A204.1 (cell line): Measurements from ENCODE around the gene METTL1.

Experiments
- FAIRE-seq: peaks from 2 replicates; lab custom pipeline; 2012; peaks lifted over from hg19 to GRCh38; lab: Jason Lieb, UNC

The METTL1 gene

DNA sequence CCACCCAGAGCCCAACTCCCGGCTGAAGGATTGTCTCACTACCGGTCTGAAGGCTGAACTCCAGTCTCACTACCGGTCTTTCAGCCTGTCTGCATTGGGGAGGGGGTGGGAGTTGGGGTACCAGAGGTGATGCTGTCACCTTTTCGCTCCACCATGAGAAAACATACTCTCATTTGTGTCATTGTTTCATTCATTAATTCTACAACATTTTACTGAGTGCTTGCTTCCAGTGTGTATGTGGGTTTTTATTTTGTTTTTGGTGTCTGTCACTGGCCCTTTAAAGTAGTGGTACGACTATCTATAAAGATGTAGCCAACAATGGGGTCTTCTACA lies 19.3 kb downstream of the METTL1 start:
- FAIRE-seq = no peak

DNA sequence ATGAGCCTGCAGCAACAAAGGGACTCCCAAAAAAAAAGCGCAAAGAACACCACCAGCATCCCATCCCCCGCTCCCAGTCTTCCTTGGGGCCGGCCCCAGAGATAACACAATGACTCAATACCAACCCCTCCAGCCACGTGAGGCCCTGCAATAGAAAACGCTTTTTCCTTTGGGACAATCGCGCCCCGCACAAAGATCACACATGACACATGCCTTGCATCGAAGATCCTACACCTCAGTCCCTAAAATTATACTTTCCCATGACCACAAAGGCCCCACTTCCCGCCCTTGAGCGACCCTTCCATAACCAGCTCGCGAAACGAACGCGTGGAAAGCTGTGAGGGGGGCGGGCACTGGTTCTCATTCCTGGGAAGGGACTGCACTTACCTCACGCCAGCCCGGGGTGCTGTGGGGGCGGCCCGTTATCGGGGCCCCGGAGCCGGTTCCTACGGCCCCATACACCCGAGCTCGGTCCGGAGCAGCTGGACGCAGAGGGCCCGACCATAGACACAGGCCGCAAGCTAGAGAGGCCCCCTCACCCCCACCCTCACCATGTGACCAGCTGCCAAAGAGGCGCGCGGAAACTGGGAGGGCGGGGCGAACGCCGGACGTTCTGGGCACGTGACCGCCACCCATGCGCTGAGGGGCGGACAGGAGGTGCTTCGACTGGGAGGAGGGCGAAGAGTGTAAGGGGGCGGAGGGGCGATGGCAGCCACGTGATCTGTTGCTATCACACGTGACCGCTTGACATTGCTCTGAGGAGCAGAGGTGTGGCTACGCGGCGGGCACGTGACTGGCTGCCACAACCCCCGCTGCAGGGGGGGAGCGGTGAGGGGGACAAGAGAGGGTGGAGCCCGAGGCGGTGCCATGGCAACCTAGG lies 19.9 kb downstream of the METTL1 start, which contains the start of gene CDK4:
Gene CDK4 (minus strand): TSS at position 523 of the 880 bp plus-strand sequence. CDS start 593 bp downstream, outside the sequence.
- FAIRE-seq = peak; percentile 87

DNA sequence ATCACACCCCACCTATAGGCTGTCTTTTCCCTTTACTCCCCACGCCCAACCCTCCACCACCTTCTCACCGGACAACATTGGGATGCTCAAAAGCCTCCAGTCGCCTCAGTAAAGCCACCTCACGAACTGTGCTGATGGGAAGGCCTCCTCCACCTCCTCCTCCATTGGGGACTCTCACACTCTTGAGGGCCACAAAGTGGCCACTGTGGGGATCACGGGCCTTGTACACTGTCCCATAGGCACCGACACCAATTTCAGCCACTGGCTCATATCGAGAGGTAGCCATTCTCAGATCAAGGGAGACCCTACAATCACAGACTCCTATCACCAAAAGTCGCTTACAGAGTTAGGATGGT lies 20.5 kb downstream of the METTL1 start:
- no peak for FAIRE-seq

DNA sequence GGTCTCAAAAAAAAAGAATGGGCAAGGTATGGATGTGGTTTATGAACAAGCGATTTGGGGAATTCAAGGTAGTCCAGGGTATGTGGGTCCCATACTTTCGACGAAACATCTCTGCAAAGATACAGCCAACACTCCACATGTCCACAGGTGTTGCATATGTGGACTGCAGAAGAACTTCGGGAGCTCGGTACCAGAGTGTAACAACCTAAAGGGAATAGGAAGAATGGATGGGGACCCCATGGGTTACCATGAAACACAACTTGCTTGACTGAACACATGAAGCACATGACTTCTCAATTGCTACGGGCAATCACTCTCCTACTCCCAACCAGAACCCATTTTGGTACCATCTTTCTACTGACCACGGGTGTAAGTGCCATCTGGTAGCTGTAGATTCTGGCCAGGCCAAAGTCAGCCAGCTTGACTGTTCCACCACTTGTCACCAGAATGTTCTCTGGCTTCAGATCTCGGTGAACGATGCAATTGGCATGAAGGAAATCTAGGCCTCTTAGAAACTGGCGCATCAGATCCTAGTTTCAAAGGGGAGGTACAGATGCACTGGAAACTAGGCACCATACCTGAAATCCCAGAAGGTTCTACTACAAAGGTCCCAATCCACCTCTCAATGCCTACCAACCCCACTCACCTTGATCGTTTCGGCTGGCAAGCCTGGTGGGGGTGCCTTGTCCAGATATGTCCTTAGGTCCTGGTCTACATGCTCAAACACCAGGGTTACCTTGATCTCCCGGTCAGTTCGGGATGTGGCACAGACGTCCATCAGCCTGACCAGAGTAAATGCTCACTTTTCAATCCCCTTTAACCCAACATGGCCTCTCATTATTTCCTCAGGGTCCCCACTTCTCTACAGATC lies 21.1 kb downstream of the METTL1 start:
- no peak for FAIRE-seq

DNA sequence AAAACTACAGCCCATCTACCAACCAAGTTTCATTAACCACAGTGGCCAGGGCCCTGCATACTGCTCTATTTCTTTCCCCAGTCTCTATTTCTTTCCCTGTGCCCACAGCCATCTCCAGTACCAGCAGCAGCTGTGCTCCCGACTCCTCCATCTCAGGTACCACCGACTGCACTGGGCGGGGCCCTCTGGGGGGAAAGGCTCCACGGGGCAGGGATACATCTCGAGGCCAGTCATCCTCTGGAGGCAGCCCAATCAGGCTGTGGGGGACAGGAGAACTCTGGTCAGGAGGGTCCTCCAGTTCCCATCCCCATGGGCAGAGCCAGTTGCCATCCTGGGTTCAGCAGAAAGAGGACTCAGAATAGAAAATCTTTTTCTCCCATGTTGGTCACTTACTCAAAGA lies 22.8 kb downstream of the METTL1 start:
- no peak for FAIRE-seq

DNA sequence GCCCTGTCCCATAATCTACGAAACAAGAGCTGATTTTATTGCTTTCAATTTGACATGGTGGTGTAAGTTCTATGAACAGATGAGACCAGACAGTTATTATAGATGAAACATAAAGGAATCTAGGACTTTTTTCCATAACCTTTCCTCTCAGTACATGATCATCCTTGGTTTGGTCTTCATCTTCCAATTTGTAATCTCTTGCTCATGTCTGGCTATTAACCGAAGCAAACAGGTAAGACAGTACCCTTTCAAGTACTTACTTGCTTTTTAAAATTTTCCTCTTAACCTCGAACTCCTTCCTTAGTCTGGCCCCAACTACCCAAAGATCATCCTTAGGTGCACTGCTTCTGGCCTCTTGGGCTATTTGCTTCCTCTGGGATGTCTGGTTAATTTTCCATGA lies 25.9 kb downstream of the METTL1 start:
- FAIRE-seq = no peak

DNA sequence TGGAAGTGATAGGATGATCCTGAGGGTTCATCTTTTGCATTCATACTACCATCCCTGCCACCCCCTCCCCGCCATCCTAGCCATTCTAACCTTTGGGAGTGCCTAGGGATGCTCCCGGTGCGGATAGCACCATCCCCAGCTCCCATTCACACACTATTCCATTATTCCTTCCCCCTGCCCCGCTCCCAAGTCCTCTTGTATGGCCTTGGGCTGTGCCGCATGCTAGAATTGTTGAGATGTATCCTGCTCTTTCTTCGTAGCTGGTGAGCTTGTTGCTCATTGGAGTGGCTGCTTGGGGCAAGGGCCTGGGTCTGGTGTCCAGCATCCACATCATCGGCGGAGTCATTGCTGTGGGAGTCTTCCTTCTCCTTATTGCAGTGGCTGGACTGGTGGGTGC lies 26.4 kb downstream of the METTL1 start:
- FAIRE-seq = no peak

DNA sequence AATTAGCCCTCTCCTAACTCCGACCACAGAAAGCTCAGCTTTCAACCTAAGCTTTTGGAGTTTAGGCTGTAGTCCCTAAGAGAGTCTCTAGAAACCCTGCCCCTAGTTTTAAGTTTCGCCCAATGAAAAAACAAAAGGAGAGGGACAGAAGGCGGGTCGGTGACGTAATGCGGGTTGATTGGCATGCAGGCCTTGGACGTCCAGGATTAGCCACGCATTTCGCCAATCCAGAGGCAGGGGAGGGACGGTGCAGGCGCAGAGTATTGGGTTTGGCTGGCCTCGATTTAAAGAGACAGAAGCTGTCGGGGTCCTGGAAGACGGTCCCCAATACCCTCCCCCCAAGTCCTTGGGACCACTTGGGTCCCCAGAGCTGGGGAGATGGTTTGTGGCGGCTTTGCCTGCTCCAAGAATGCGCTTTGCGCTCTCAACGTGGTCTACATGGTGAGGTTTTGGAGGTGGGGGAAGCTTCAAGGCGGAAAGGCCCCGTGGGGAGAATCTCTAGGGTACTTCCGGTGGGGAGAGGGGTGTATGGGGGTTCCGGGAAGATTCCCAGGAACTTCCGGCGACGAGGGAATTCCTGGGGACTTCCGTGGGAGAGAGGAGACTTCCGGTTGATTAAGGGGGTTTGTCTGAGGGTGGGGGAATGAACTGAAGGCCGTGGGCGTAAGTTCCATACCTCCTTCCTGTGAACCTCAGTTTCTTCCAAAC lies 27.0 kb downstream of the METTL1 start, which contains the start of gene TSPAN31:
Gene TSPAN31 (plus strand): TSS at position 263 of the 708 bp plus-strand sequence. CDS start 116 bp downstream, at position 379.
- no peak for FAIRE-seq

DNA sequence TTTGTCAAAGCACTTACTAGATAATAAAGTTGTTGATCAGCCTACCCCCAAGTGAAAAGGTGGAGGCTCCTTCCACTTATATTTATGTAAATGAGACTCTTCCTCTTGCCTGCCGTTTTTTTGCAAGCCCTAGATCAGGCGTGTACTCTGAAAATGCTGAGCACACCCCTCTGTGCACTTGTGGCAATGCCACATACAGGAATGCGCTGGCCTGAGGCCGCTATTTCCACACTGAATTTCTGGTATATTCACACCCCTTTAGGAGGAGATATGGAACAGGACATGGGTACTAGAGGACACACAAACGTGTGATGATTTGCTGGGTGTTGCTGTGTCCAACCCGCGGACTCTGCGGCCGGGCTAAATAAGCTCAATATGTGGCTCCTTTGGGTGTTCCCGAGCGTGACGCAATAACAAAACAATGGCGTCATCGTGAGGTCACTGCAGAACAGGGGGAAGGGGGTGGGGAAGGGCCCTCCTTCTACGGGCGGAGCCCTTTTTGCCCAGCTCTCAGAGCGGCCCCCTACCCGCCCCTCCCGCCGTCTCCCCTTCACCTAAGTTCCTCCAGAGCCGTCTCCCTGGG lies 27.6 kb downstream of the METTL1 start:
- no peak for FAIRE-seq

DNA sequence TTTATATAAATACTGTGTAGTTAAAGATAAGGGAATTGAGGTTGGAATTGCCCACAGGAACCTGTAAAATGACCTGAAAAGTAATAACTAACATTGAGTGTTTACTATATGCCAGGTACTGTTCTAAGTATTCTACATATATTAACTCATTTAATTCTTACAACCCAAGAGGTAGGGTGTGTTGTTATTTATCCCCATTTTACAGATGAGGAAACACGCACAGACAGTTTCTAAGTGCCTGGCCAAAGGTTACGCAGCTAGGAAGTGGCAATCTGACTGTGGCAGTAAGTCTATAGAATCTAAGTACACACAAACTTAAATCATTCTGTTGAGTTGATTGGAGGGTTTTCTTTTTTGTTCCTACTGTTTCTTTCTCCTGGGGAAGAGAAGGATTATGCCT lies 28.1 kb downstream of the METTL1 start:
- no peak for FAIRE-seq

DNA sequence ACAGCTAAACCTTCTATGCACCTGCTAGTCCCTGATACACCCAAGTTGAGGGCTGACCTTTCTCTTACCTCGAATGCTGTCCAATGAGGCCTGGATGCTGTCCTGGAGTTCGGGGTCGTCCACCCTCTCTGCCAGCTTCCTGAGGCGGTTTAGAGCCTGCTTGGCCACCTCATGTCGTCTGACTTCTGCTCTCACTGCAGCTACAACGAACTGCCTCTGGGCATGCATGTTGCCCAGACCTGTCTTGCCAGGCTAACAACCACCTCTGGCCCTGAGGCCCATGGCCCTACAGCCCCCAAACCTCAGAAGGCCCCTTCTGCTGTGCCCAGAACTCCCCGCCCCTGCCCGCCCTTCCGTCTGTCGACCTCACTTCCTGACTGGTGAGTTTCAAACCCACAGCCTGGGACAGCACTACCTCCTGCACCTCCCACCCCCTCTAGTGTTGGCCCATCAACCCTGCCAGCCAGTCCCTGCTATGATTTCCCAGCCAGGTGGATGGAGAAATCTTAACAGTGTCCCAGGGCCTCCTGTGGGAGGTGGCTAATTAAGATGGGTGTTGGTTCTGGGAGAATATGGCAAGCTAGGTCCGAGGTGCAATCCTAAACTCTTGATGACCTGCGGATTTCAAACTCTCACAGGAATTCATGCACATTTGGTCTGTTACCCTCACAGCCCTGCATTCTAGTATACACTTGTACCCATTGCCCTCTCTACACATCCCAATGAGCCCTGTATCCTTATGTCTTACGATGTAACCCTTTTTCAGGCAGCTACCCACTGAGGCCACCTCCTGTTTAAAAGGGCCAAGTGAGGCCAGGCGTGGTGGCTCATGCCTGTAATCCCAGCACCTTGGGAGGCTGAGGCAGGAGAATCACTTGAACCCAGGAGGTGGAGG lies 29.8 kb downstream of the METTL1 start:
- no peak for FAIRE-seq

DNA sequence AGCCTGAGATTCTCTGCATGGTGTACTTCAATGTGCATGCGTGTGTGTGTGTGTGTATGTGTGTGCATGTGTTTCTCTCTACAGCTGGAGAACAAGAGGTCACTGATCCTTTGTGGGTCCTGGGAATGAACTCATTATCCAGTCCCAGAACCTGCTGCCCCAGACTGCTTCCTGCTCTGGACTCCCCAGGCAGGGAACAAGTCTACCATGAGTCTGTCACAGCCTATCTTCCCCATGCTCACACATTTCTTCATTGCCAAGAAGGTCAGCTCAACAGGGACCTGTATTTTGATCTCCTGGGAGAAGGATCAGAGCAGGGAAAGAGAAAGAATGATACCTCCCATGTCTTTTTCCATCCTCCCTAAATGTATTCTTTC lies 30.5 kb downstream of the METTL1 start:
- no peak for FAIRE-seq

DNA sequence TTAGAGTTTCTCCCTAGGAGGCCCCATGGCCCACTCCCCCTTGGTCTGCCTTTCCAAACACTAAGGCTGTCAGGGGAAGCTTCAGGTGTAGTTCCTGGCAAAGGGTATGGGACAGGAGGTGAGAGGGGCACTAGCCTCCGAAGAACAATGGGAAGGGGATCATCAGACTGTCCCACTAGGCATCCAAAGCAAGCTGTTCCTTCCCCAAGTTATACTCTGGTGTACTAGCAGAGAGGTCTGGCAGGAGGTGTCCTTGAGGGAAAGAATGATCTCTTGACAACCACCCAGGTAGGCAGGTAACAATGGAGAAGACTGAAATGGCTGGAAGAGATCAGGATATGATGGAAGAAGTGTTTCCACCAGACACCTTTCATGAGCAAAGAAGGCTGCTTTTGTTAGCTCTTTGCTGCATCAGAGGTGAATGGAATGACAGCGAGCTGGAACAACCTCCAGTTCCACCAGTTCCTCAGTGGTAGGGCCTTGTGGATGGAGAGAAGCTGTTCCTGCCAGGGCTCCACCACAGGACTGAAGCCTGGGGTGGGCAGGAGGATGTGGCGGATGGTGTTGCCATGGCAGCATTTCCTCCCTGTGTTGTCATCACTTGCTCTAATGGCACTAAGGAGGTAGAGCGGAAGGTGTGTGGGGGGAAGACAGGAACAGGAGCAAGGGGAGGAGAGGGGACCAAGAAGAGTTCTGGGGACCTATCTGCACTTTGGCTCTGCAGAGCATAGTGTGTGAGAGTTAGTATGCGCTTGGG lies 31.1 kb downstream of the METTL1 start:
- no peak for FAIRE-seq

DNA sequence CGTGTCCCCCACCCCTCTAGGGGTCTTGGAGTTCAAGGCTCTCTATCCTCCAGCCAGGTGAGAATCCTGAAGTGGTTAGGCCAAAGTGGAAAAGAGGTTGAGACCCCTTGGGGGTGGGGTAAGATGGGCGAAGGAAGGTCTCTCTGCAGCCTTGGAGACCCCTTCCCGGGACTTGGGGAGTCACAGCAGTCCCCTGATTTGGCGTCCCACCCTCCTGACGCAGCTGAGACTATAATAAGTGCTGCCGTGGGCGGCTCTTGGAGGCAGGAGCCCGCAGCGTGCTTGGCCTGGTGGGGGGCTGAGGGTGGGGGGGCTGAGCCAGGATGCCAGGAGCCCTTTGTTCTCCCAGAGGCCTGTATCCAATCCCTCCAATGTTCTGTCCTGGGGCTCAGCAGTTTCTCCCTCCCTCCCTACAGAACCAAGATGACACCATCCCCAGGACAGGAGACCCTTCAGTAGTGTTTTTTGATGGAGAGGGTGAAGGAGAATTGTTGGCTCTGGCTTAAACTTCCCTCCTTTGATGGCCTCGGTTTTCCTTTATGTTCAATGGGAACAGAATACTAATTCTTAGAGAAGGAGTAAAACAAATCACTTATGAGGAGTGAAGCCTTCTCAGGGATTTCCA lies 31.9 kb downstream of the METTL1 start:
- FAIRE-seq = no peak

DNA sequence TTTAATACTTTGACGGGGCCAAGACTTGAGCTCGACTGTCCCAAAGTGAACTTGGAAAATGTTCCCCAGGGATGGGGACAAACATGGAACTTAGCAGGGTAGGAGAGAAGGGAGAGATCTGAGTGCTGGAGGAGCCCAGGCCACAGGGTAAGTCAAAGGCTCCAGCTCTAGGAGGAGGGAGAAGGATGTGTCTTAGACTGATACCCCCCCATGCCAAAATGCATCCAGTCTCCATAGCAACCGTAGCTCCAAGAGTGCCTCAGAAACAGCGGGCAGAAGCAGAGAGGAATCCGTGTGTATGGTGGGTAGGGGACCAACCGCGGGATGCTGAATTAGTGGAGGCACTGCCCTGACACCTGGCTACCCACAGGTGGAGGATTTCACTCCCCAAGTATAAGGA lies 32.5 kb downstream of the METTL1 start:
- FAIRE-seq = no peak

DNA sequence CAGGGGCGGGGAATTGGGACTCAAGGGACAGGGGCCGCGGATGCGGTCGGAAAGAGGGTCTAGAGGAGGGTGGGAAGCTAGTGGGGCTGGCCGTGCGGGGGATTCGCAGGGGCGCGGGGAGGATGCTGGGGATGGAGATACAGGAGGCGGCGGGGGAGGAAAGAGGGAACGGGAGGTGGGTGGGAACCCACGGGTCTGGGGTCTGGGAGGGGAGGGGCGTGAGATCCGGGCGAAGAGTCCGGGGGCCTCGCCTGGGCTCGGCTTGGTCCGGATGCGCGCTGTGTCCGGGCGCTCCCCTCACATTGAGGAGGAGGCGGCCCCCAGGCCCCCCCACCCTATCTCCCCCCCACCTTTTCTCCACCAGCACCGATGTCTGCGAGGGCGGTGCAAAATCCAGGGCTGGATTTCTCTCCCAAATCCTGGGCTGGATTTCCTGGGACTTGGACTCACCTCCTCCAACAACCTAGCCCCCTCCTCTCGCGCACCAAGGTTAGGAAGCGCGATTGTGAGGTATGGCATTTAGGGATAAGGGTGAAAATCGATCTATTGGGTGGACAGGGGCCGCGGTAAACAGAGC lies 33.2 kb downstream of the METTL1 start, which contains the start of gene AGAP2:
Gene AGAP2 (minus strand): TSS at position 82 of the 577 bp plus-strand sequence. CDS start 496 bp downstream, outside the sequence.
- FAIRE-seq = no peak

DNA sequence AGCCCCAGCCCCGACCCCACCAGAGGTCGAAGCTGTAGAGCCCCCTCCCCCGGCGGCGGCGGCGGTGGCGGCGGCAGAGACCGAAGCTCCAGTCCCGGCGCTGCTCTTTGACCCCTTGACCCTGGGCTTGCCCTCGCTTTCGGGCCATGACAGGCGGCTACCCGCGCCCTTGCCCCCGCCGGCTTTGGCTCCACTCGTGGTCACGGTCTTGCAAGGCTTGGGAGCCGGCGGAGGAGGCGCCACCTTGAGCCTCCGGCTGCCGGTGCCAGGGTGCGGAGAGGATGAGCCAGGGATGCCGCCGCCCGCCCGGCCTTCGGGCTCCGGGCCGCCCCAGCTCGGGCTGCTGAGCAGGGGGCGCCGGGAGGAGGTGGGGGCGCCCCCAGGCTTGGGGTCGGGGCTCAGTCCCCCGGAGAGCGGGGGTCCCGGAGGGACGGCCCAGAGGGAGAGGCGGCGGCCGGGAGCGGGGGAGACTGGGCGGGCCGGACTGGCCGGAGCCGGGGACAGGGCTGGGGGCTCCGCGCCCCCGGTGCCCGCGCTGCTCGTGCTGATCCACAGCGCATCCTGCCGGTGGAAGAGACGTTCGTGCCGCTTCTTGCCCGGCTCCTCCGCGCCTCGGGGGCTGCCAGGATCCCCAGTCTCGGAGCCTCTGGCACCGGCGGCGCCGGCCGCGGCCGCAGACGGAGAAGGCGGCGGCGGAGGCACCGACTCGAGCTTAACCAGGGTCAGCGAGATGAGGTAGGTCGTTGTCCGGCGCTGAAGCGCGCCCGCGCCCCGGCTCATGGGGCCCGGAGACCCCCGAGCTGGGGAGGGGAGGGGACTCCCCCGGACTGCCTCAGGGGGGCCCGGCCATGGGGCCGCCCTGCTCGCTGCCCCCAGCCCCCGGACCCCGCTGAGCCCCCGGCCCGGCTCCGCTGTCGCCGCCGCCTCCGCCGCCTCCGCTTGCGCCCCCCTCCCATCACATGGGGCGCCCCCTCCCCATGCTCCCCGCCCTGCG lies 34.1 kb downstream of the METTL1 start:
- FAIRE-seq = no peak
